HG03558 (cell line): ENCODE results near the gene GABRA6.

Experiments
- ATAC-seq: cut with Tn5 transposase; IDR thresholded peaks from one replicate; pipeline ENCODE4 v1.9.1; 2021; ENCODE audit warnings: moderate number of reproducible peaks; ENCODE audit not compliant: unreplicated experiment; ENCODE audit errors: extremely low read depth

GABRA6 gene

DNA sequence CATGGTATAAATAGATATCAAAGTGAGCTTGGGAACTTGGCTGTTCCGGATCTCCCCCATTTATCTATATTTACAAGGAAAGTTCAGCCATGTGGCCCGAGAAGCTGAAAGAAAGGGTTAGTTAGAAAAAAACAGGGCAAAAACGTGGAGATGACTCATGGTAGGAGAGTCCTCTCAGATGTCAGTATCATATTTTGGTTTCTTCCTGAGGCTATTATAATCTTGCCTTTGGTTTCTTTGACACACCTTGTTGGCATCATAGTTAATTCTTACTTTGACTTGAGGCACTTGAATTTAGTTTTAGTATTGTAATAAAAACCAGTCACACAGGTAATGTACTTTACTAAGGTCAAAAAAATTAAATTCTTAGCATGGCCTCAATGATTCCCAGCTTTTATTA is 59.9 kb downstream of the GABRA6 start:
- no peak for ATAC-seq

DNA sequence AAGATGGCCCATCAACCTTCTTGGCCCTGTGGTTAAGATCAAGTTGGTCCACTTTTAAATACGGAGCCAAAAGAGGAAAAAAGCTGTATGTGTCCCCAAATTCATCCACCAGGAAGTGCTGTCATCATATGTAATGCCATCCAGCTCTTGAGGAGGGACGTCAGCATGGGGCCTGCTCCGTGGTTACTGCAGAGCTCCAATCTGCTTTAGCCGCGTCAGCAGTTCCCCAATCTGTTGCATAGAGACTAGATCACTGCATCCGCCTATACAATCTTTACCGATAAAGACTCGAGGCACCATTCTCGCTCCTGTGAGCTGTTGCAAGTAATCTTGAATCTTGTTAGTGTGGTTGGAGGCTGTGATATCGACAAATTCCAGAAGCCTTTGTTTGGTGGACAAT is 65.7 kb downstream of the GABRA6 start:
- ATAC-seq, result no peak
